ENCODE data around the gene GREB1. TPM values are rescaled to one million over a fixed set of nuclear protein-coding genes. Genes with fewer than 3 reads are reported as not detected.

Gene GREB1
- total RNA-seq, 4 donors from 2014 or later, result 3.4 to 8.4 (median 4.7) TPM

GRCh38 chr2:11513319-11513718 lies 20.5 kb upstream of the GREB1 start:
- no peak for TF ChIP-seq CTCF (IDR thresholded peaks at IDR 0.05; ENCODE audit: low read depth)

DNA sequence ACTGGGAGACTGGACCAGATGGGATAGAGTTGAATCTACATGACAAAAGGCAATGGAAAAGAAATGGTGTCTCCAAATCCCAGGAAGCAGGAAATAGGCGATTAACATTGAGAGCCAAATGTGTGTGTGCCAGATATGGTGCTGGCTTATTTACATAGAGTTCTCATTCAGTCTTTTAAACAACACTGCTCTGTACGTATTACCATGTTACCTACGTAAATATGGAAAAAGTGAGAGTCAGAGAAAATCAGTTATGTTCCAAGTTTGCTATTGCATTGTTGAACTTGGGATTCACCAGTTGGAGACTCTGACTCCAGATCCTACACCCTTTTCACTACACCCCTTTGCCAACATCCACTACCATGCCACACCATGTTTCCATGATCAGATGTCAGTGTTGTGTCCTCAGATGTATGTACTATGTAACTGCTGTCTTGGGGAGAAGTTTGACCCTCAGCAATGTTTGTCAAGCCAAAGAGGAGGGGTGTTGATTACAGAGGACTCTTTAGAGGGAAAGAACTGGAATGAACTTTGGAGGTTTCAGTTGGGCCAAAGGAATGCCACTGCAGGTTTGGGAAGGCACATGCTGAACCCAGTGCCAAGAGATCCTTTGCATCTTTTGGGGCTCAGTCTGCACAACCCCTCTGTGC lies 19.6 kb upstream of the GREB1 start:
- no peak for TF ChIP-seq CTCF (IDR thresholded peaks at IDR 0.05; ENCODE audit: low read depth)

GRCh38 chr2:11514904-11515303 lies 18.9 kb upstream of the GREB1 start:
- no peak for TF ChIP-seq CTCF (IDR thresholded peaks at IDR 0.05; ENCODE audit: low read depth)

- TF ChIP-seq CTCF (IDR thresholded peaks at IDR 0.05; ENCODE audit: low read depth), result no peak
Observed at GRCh38 chr2:11515490-11515981, 18.3 kb upstream of the GREB1 start.

GRCh38 chr2:11516984-11517648 lies 16.7 kb upstream of the GREB1 start:
- TF ChIP-seq CTCF (IDR thresholded peaks at IDR 0.05; ENCODE audit: low read depth), result no peak

GRCh38 chr2:11517906-11518305 lies 15.9 kb upstream of the GREB1 start:
- TF ChIP-seq CTCF (IDR thresholded peaks at IDR 0.05; ENCODE audit: low read depth), result no peak

DNA sequence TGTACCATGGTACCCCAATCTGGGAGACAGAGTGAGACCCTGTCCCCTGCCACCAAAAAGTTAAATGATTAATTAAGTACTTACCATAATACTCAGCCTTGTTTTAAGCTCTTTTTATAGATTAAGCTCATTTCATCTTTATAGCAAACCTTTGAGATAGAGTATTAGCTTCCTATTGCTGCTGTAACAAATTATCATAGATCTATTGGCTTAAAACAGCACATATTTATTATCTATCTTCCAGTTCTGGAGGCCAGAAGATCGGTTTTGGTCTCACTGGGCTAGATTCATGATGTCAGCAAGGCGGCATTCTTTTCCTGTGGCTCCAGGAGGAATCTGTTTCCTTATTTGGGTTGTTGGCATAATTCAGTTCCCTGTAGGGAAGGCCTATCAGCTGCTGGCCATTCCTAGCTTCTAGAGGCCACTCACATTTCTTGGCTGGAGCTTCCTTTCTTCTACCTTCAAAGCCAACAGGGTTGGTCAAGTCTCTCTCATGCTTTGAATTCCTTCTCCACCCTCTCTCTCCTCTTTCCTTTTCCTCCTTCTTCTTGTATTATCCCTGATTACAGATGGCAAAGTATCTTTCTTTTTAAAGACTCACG lies 13.7 kb upstream of the GREB1 start:
- TF ChIP-seq CTCF (IDR thresholded peaks at IDR 0.05; ENCODE audit: low read depth), result no peak
